HepG2 (cell line): ENCODE results near the gene TMED6. TPM values are rescaled to one million over a fixed set of nuclear protein-coding genes. Genes with fewer than 3 reads are reported as not detected.
A peak's percentile ranks its signal among the peaks of the same experiment; 100 is the strongest.

Experiments used
- GTF3A ChIP-seq: sonication (generic); formaldehyde crosslinking; conservative IDR thresholded peaks from 2 replicates; pipeline ENCODE4 v1.4.0; 2020; ENCODE audit warnings: mild to moderate bottlenecking, missing genetic modification reagents
- KLF13 ChIP-seq: sonication (generic); formaldehyde crosslinking; IDR thresholded peaks from 2 replicates; pipeline ENCODE4 v1.4.0; 2020; ENCODE audit warnings: mild to moderate bottlenecking, missing genetic modification reagents
- MLX ChIP-seq: IDR thresholded peaks from 2 replicates; pipeline ENCODE4 v1.6.1; 2016
- NFAT5 ChIP-seq: sonication (generic); formaldehyde crosslinking; IDR thresholded peaks from 2 replicates; pipeline ENCODE4 v1.4.0; 2020; ENCODE audit warnings: missing genetic modification reagents
- NFE2L2 ChIP-seq: fragments of 150-350 bp; IDR thresholded peaks from 2 replicates; pipeline ENCODE4 v1.6.1; 2014; ENCODE audit warnings: low read length
- PLRG1 ChIP-seq: fragments of 450-650 bp; conservative IDR thresholded peaks from 2 replicates; pipeline ENCODE4 v1.6.1; 2016
- TCF12 ChIP-seq, 2 experiments: fragments of 450-650 bp in 1 of 2; sonication (generic) in 1 of 2; formaldehyde crosslinking in 1 of 2; IDR thresholded peaks; 2 replicates each; pipeline versions ENCODE4 v1.6.1 to v1.8.0; 2017 to 2022; ENCODE audit warnings: antibody characterized with exemption in 1 of 2, mild to moderate bottlenecking in 1 of 2, missing genetic modification reagents in 1 of 2, moderate library complexity in 1 of 2
- ZBTB38 ChIP-seq: sonication (generic); formaldehyde crosslinking; IDR thresholded peaks from 2 replicates; pipeline ENCODE4 v1.5.1; 2020; ENCODE audit warnings: mild to moderate bottlenecking, missing genetic modification reagents
- ZFX ChIP-seq: sonication (generic); formaldehyde crosslinking; IDR thresholded peaks from 2 replicates; pipeline ENCODE4 v1.4.0; 2020; ENCODE audit warnings: mild to moderate bottlenecking, low read depth, missing genetic modification reagents, moderate library complexity
- ZIK1 ChIP-seq: sonication (generic); formaldehyde crosslinking; IDR thresholded peaks from 2 replicates; pipeline ENCODE4 v1.5.0; 2020; ENCODE audit warnings: mild to moderate bottlenecking, low read depth, missing genetic modification reagents, borderline replicate concordance
- ZNF12 ChIP-seq: sonication (generic); formaldehyde crosslinking; IDR thresholded peaks from 2 replicates; pipeline ENCODE4 v1.5.0; 2020; ENCODE audit warnings: missing genetic modification reagents
- ZNF432 ChIP-seq: sonication (generic); formaldehyde crosslinking; IDR thresholded peaks from 2 replicates; pipeline ENCODE4 v1.5.0; 2020; ENCODE audit warnings: missing genetic modification reagents, mild to moderate bottlenecking, borderline replicate concordance
- ZNF484 ChIP-seq: sonication (generic); formaldehyde crosslinking; IDR thresholded peaks from 2 replicates; pipeline ENCODE4 v1.5.1; 2020; ENCODE audit warnings: mild to moderate bottlenecking, low read depth, missing genetic modification reagents, borderline replicate concordance
- ZNF496 ChIP-seq: sonication (generic); formaldehyde crosslinking; IDR thresholded peaks from 2 replicates; pipeline ENCODE4 v1.8.1; 2023; ENCODE audit warnings: mild to moderate bottlenecking, moderate library complexity, missing genetic modification reagents; ENCODE audit not compliant: insufficient replicate concordance
- ZNF598 ChIP-seq: sonication (generic); formaldehyde crosslinking; IDR thresholded peaks from 2 replicates; pipeline ENCODE4 v1.5.1; 2020; ENCODE audit warnings: mild to moderate bottlenecking, missing genetic modification reagents, borderline replicate concordance
- ZSCAN9 ChIP-seq: IDR thresholded peaks from 2 replicates; pipeline ENCODE4 v1.6.1; 2016; ENCODE audit warnings: borderline replicate concordance
- polyA plus RNA-seq, 8 experiments: library from polyadenylated mRNA; depleted of rRNA in 3 of 8; stranded (reverse) in 7 of 8; unstranded in 1 of 8; fragments of >200 nt; fragmentation: Illumina TruSeq in 4 of 8; extraction: Trizol in 4 of 8; gene quantifications; 2 replicates each; pipeline versions ENCODE4 v1.2.1 to v1.2.3, GENCODE V29; 2011 to 2016; ENCODE audit warnings: low read depth in 4 of 8, missing spikeins in 1 of 8, mixed read lengths in 1 of 8; ENCODE audit not compliant: insufficient read depth in 1 of 8
- total RNA-seq, 5 experiments: library from RNA; depleted of rRNA; stranded (reverse); fragments of >200 nt; fragmentation: Illumina TruSeq; extraction: Trizol; gene quantifications; 2 replicates each; pipeline ENCODE4 v1.2.3, GENCODE V29; 2016; ENCODE audit warnings: low read depth in 1 of 5
- TF ChIP-seq, protein P1 (sequence below): sonication (generic); formaldehyde crosslinking; IDR thresholded peaks from 2 replicates; pipeline ENCODE4 v1.4.0; 2020; ENCODE audit warnings: mild to moderate bottlenecking, missing genetic modification reagents
- TF ChIP-seq, protein P2 (sequence below): sonication (generic); formaldehyde crosslinking; IDR thresholded peaks from 2 replicates; pipeline ENCODE4 v1.4.0; 2020; ENCODE audit warnings: missing genetic modification reagents, borderline replicate concordance

Gene TMED6
- total and polyA plus RNA-seq, 2 of the 13 experiments (the other 11 are each of a cell fraction or from before 2014, with no cell fraction given): 9.8 to 14.4 TPM

GRCh38 chr16:69397821-69398521, 46.4 kb upstream of the TMED6 start (continued):
- TF ChIP-seq ZIK1 (CRISPR knock-in tag) (no peak), TCF12 (IDR thresholded peaks at IDR 0.05) (no peak), TCF12 (CRISPR knock-in tag; IDR thresholded peaks at IDR 0.05) (no peak), PLRG1 (no peak), KLF13 (CRISPR knock-in tag) (no peak), ZNF598 (CRISPR knock-in tag) (no peak; the same call in 1 of the 2 replicates), GTF3A (CRISPR knock-in tag) (no peak), ZNF12 (CRISPR knock-in tag) (no peak), NFAT5 (CRISPR knock-in tag) (no peak), NFE2L2 (no peak), ZNF496 (CRISPR knock-in tag) (no peak), ZFX (CRISPR knock-in tag) (no peak; the same call in 1 of the 2 replicates), ZBTB38 (CRISPR knock-in tag) (peak; percentile 87), MLX (CRISPR knock-in tag) (no peak; the same call in 1 of the 2 replicates), ZSCAN9 (CRISPR knock-in tag) (peak; percentile 60; the same call in 1 of the 2 replicates), ZNF484 (no peak), ZNF432 (CRISPR knock-in tag) (no peak)
- TF ChIP-seq, protein P1, sequence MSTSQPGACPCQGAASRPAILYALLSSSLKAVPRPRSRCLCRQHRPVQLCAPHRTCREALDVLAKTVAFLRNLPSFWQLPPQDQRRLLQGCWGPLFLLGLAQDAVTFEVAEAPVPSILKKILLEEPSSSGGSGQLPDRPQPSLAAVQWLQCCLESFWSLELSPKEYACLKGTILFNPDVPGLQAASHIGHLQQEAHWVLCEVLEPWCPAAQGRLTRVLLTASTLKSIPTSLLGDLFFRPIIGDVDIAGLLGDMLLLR (CRISPR knock-in tag): no peak
- TF ChIP-seq, protein P2, sequence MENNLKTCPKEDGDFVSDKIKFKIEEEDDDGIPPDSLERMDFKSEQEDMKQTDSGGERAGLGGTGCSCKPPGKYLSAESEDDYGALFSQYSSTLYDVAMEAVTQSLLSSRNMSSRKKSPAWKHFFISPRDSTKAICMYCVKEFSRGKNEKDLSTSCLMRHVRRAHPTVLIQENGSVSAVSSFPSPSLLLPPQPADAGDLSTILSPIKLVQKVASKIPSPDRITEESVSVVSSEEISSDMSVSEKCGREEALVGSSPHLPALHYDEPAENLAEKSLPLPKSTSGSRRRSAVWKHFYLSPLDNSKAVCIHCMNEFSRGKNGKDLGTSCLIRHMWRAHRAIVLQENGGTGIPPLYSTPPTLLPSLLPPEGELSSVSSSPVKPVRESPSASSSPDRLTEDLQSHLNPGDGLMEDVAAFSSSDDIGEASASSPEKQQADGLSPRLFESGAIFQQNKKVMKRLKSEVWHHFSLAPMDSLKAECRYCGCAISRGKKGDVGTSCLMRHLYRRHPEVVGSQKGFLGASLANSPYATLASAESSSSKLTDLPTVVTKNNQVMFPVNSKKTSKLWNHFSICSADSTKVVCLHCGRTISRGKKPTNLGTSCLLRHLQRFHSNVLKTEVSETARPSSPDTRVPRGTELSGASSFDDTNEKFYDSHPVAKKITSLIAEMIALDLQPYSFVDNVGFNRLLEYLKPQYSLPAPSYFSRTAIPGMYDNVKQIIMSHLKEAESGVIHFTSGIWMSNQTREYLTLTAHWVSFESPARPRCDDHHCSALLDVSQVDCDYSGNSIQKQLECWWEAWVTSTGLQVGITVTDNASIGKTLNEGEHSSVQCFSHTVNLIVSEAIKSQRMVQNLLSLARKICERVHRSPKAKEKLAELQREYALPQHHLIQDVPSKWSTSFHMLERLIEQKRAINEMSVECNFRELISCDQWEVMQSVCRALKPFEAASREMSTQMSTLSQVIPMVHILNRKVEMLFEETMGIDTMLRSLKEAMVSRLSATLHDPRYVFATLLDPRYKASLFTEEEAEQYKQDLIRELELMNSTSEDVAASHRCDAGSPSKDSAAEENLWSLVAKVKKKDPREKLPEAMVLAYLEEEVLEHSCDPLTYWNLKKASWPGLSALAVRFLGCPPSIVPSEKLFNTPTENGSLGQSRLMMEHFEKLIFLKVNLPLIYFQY (CRISPR knock-in tag): no peak
